Measurements from ENCODE around the gene ZC3H13.

GRCh38 chr13:45961468-45961867 is 91.1 kb downstream of the ZC3H13 start:
- TF ChIP-seq CTCF (IDR thresholded peaks at IDR 0.05 in 4 of 5, conservative IDR thresholded peaks at IDR 0.05 in 1 of 5): no peak
- no peak for TF ChIP-seq POLR2A (IDR thresholded peaks at IDR 0.05)

Data from gastrocnemius medialis (tissue), 4 donors.